HepG2 (cell line): Measurements from ENCODE around the gene JAM2. TPM values are rescaled to one million over a fixed set of nuclear protein-coding genes. Genes with fewer than 3 reads are reported as not detected.

ENCODE experiments used
- CENPBD1 ChIP-seq: sonication (generic); formaldehyde crosslinking; IDR thresholded peaks from 2 replicates; pipeline ENCODE4 v1.8.0; 2022; ENCODE audit warnings: missing genetic modification reagents, low read depth, mild to moderate bottlenecking, borderline replicate concordance
- CERS6 ChIP-seq: sonication (generic); formaldehyde crosslinking; IDR thresholded peaks from 2 replicates; pipeline ENCODE4 v1.5.0; 2020; ENCODE audit warnings: missing genetic modification reagents
- DDIT3 ChIP-seq: sonication (generic); formaldehyde crosslinking; IDR thresholded peaks from 2 replicates; pipeline ENCODE4 v1.4.0; 2020; ENCODE audit warnings: mild to moderate bottlenecking, missing genetic modification reagents
- HNRNPH1 ChIP-seq: fragments of 200-400 bp; formaldehyde crosslinking; optimal IDR thresholded peaks from 2 replicates; pipeline ENCODE3; 2017; ENCODE audit warnings: mild to moderate bottlenecking, low read depth, low read length
- HOXA7 ChIP-seq: sonication (generic); formaldehyde crosslinking; IDR thresholded peaks from 2 replicates; pipeline ENCODE4 v1.8.1; 2022; ENCODE audit warnings: mild to moderate bottlenecking, missing genetic modification reagents, moderate library complexity
- KDM5A ChIP-seq: fragments of 200-600 bp; sonication (generic); IDR thresholded peaks from 2 replicates; pipeline ENCODE4 v1.7.0; 2018; ENCODE audit warnings: antibody characterized with exemption, mild to moderate bottlenecking, low read length, borderline replicate concordance
- MAZ ChIP-seq, 2 experiments: sonication (generic) in 1 of 2; formaldehyde crosslinking in 1 of 2; IDR thresholded peaks; 2 replicates each; pipeline versions ENCODE4 v1.5.0 to v1.6.1; 2012 to 2020; ENCODE audit warnings: low read depth in 2 of 2, mild to moderate bottlenecking in 2 of 2, borderline replicate concordance in 1 of 2, improper control_type of control experiment in 1 of 2, low read length in 1 of 2, missing genetic modification reagents in 1 of 2, moderate library complexity in 1 of 2
- MXD3 ChIP-seq: IDR thresholded peaks from 2 replicates; pipeline ENCODE4 v1.6.1; 2016; ENCODE audit warnings: mild to moderate bottlenecking, missing biosample characterization, missing genetic modification reagents
- SALL2 ChIP-seq: sonication (generic); formaldehyde crosslinking; IDR thresholded peaks from 2 replicates; pipeline ENCODE4 v1.8.1; 2023; ENCODE audit warnings: mild to moderate bottlenecking, missing genetic modification reagents, inconsistent platforms
- SPEN ChIP-seq: sonication (generic); formaldehyde crosslinking; IDR thresholded peaks from 2 replicates; pipeline ENCODE4 v1.5.1; 2020; ENCODE audit warnings: low read depth, mild to moderate bottlenecking, missing genetic modification reagents
- TFAP4 ChIP-seq: sonication (generic); IDR thresholded peaks from 2 replicates; pipeline ENCODE4 v1.6.1; 2016; ENCODE audit warnings: low read depth, borderline replicate concordance
- TSC22D2 ChIP-seq: sonication (generic); formaldehyde crosslinking; IDR thresholded peaks from 2 replicates; pipeline ENCODE4 v1.5.1; 2020; ENCODE audit warnings: missing genetic modification reagents, mild to moderate bottlenecking, borderline replicate concordance
- ZBTB42 ChIP-seq: sonication (generic); formaldehyde crosslinking; IDR thresholded peaks from 2 replicates; pipeline ENCODE4 v1.5.0; 2020; ENCODE audit warnings: mild to moderate bottlenecking, missing genetic modification reagents
- ZMYM3 ChIP-seq: sonication (generic); formaldehyde crosslinking; IDR thresholded peaks from 2 replicates; pipeline ENCODE4 v1.5.1; 2020; ENCODE audit warnings: mild to moderate bottlenecking, missing genetic modification reagents
- ZNF232 ChIP-seq: sonication (generic); formaldehyde crosslinking; IDR thresholded peaks from 2 replicates; pipeline ENCODE4 v1.4.0; 2020; ENCODE audit warnings: missing genetic modification reagents, borderline replicate concordance
- ZNF235 ChIP-seq: sonication (generic); formaldehyde crosslinking; IDR thresholded peaks from 2 replicates; pipeline ENCODE4 v1.8.1; 2023; ENCODE audit warnings: mild to moderate bottlenecking, missing genetic modification reagents, borderline replicate concordance
- ZNF766 ChIP-seq: sonication (generic); formaldehyde crosslinking; IDR thresholded peaks from 2 replicates; pipeline ENCODE4 v1.5.0; 2020; ENCODE audit warnings: missing genetic modification reagents, borderline replicate concordance
- polyA plus RNA-seq, 8 experiments: library from polyadenylated mRNA; depleted of rRNA in 3 of 8; stranded (reverse) in 7 of 8; unstranded in 1 of 8; fragments of >200 nt; fragmentation: Illumina TruSeq in 4 of 8; extraction: Trizol in 4 of 8; gene quantifications; 2 replicates each; pipeline versions ENCODE4 v1.2.1 to v1.2.3, GENCODE V29; 2011 to 2016; ENCODE audit warnings: low read depth in 4 of 8, missing spikeins in 1 of 8, mixed read lengths in 1 of 8; ENCODE audit not compliant: insufficient read depth in 1 of 8
- total RNA-seq, 5 experiments: library from RNA; depleted of rRNA; stranded (reverse); fragments of >200 nt; fragmentation: Illumina TruSeq; extraction: Trizol; gene quantifications; 2 replicates each; pipeline ENCODE4 v1.2.3, GENCODE V29; 2016; ENCODE audit warnings: low read depth in 1 of 5
- TF ChIP-seq, protein P1 (sequence below): IDR thresholded peaks from 2 replicates; pipeline ENCODE4 v1.6.1; 2016; ENCODE audit warnings: missing compliant biosample characterization, missing genetic modification reagents, borderline replicate concordance
- TF ChIP-seq, protein P2 (sequence below): sonication (generic); formaldehyde crosslinking; IDR thresholded peaks from 2 replicates; pipeline ENCODE4 v1.4.0; 2020; ENCODE audit warnings: missing genetic modification reagents
- TF ChIP-seq, protein P3 (sequence below): sonication (generic); formaldehyde crosslinking; IDR thresholded peaks from 2 replicates; pipeline ENCODE4 v1.4.0; 2020; ENCODE audit warnings: low read depth, mild to moderate bottlenecking, missing genetic modification reagents

JAM2 gene
- total and polyA plus RNA-seq, 2 of the 13 experiments (the other 11 are each of a cell fraction or from before 2014, with no cell fraction given): 0.07 TPM; not detected in 1

DNA sequence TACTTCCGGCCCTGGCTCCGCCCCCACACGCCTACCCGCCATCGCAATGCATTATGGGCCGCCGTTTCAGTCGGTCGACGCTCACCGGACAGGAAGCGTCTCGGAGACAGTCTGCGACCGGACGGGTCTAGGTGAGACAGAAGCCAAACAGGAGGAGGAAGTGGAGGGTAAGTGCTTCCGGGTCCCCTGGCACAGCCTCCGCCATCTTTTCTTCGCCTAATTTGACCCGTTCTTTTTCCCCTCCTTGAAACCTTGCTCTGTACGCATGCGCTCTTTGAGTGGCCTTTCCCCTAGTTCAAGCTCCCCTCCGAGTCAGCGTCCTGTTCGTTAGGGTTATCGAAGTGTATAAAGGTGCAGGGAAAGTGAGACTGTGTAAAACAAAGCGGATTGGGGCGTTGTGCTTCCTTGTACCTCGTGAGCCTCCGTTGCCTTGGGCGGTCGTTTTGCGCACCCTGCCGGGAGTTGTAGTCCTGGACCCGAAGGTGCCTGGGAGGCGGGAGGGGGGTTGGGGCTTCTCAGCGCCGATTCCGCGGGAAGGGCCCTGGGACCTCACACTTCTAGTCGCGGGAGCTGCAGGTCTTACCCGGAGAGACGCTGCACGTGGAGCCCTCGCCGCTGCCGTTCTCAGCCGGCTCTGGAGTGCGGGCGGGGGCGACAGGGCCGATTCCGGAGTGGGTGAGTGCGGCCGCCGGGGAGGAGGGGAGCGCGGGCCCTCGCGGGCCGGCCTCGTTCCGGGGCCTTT is 96.0 kb downstream of the JAM2 start, which contains the start of the genes ATP5PF and GABPA (continued):
- no peak for TF ChIP-seq HOXA7 (CRISPR knock-in tag)
- no peak for TF ChIP-seq HNRNPH1
- peak; percentile 78 for TF ChIP-seq MAZ (IDR thresholded peaks at IDR 0.05; ENCODE audit: borderline replicate concordance, low read depth, low read length)
- TF ChIP-seq MAZ (CRISPR knock-in tag; IDR thresholded peaks at IDR 0.05; ENCODE audit: low read depth): peak; percentile 77
- TF ChIP-seq CERS6 (CRISPR knock-in tag): no peak
- no peak; the same call in 1 of the 2 replicates for TF ChIP-seq TFAP4
- peak; percentile 32 for TF ChIP-seq SPEN (CRISPR knock-in tag)
- TF ChIP-seq ZNF235 (CRISPR knock-in tag): 0 out of 2 replicates have a peak, but pooled peaks have one; percentile 33
- TF ChIP-seq ZBTB42 (CRISPR knock-in tag): no peak
- TF ChIP-seq TSC22D2 (CRISPR knock-in tag): 0 out of 2 replicates have a peak, but pooled peaks have one; percentile 32
- no peak; the same call in none of the 2 replicates for TF ChIP-seq MXD3 (CRISPR knock-in tag)
- TF ChIP-seq DDIT3 (CRISPR knock-in tag): no peak
- no peak for TF ChIP-seq ZNF766 (CRISPR knock-in tag)
- TF ChIP-seq KDM5A: peak; percentile 83
- TF ChIP-seq SALL2: no peak
- TF ChIP-seq, protein P1, sequence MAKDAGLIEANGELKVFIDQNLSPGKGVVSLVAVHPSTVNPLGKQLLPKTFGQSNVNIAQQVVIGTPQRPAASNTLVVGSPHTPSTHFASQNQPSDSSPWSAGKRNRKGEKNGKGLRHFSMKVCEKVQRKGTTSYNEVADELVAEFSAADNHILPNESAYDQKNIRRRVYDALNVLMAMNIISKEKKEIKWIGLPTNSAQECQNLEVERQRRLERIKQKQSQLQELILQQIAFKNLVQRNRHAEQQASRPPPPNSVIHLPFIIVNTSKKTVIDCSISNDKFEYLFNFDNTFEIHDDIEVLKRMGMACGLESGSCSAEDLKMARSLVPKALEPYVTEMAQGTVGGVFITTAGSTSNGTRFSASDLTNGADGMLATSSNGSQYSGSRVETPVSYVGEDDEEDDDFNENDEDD (CRISPR knock-in tag): peak; percentile 79
- TF ChIP-seq CENPBD1 (CRISPR knock-in tag): no peak
- TF ChIP-seq ZMYM3 (CRISPR knock-in tag): peak; percentile 26; the same call in 1 of the 2 replicates
- 0 out of 2 replicates have a peak, but pooled peaks have one; percentile 70 for TF ChIP-seq ZNF232
- TF ChIP-seq, protein P2, sequence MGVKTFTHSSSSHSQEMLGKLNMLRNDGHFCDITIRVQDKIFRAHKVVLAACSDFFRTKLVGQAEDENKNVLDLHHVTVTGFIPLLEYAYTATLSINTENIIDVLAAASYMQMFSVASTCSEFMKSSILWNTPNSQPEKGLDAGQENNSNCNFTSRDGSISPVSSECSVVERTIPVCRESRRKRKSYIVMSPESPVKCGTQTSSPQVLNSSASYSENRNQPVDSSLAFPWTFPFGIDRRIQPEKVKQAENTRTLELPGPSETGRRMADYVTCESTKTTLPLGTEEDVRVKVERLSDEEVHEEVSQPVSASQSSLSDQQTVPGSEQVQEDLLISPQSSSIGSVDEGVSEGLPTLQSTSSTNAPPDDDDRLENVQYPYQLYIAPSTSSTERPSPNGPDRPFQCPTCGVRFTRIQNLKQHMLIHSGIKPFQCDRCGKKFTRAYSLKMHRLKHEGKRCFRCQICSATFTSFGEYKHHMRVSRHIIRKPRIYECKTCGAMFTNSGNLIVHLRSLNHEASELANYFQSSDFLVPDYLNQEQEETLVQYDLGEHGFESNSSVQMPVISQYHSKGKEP (CRISPR knock-in tag): no peak
- TF ChIP-seq, protein P3, sequence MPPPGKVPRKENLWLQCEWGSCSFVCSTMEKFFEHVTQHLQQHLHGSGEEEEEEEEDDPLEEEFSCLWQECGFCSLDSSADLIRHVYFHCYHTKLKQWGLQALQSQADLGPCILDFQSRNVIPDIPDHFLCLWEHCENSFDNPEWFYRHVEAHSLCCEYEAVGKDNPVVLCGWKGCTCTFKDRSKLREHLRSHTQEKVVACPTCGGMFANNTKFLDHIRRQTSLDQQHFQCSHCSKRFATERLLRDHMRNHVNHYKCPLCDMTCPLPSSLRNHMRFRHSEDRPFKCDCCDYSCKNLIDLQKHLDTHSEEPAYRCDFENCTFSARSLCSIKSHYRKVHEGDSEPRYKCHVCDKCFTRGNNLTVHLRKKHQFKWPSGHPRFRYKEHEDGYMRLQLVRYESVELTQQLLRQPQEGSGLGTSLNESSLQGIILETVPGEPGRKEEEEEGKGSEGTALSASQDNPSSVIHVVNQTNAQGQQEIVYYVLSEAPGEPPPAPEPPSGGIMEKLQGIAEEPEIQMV (CRISPR knock-in tag): peak; percentile 73; the same call in 1 of the 2 replicates
